ENCODE data around the gene MAPRE2.
A peak's percentile ranks its signal among the peaks of the same experiment; 100 is the strongest.

Gene MAPRE2

DNA sequence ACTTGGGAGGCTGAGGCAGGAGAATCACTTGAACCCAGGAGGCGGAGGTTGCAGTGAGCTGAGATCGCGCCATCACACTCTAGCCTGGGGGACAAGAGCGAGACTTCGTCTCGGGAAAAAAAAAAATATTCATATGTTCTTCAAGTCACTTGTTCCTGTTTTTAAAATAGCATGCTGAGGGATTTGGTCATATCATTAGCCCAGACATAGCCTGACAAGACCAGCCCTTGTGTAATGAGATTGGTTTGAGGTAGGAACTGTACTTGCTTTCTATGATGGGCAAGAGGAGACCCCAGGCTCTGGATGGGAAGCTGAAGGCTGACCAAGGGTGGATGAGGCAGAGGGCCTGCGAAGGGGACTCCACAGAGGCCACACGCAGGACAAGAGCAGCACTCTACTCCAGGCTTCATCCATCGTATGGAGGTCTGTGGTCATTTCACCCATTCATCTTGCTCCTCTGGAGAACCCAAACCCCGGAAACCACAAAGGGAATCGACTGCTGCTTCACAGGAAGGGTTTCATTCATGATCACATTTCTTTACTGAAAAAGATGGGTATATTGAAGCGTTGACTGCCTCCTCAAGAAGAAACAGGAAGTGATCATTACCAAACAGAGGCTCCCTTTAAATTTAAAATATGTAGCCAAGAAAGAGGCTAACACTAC is 112.5 kb downstream of the MAPRE2 start:
- TF ChIP-seq CTCF (IDR thresholded peaks at IDR 0.05; ENCODE audit: low read depth, low read length, poor library complexity, severe bottlenecking) (no peak), EZH2phosphoT487 (IDR thresholded peaks at IDR 0.05; ENCODE audit: borderline replicate concordance, low read length) (no peak)
- Histone ChIP-seq H3K36me3 (ENCODE audit: control insufficient read depth, low read length) (peaks cover 3% of the 10 kb centered on the region; the same call in 1 of the 2 replicates), H4K20me1 (ENCODE audit: control insufficient read depth, insufficient read depth, low read depth, low read length) (no peaks in the 10 kb centered on the region), H3K27ac (ENCODE audit: low read depth, low read length) (peak overlapping the region; percentile 7; the same call in 1 of the 2 replicates), H3K4me2 (ENCODE audit: low read length) (peak overlapping the region; percentile 5), H3F3A (ENCODE audit: control insufficient read depth, insufficient read depth) (peaks cover 3% of the 10 kb centered on the region; the same call in 1 of the 2 replicates), H3K4me1 (ENCODE audit: control insufficient read depth, low read length) (peaks cover 42% of the 10 kb centered on the region), H3K4me3 (ENCODE audit: low read length) (no peak overlapping the region), H3K9me3 (ENCODE audit: control insufficient read depth, insufficient read depth, low read length) (no peaks in the 10 kb centered on the region), H3K79me2 (ENCODE audit: control insufficient read depth, low read length) (peaks cover under 1% of the 10 kb centered on the region; the same call in 1 of the 2 replicates), H3K27me3 (ENCODE audit: control insufficient read depth, low read length) (no peaks in the 10 kb centered on the region), H3K9me2 (replicated peaks; ENCODE audit: control insufficient read depth, low read length) (no peaks in the 10 kb centered on the region)

- no peaks in the 10 kb centered on the region for H4K20me1 ChIP-seq (ENCODE audit: control insufficient read depth, insufficient read depth, low read depth, low read length)
- no peaks in the 10 kb centered on the region for H3K27me3 ChIP-seq (ENCODE audit: control insufficient read depth, low read length)
- H3F3A ChIP-seq (ENCODE audit: control insufficient read depth, insufficient read depth) = peaks cover 3% of the 10 kb centered on the region; the same call in 1 of the 2 replicates
- peaks cover 61% of the 10 kb centered on the region for H3K4me1 ChIP-seq (ENCODE audit: control insufficient read depth, low read length)
- H3K27ac ChIP-seq (ENCODE audit: low read depth, low read length) = no peak overlapping the region
- no peaks in the 10 kb centered on the region for H3K79me2 ChIP-seq (ENCODE audit: control insufficient read depth, low read length)
- no peak overlapping the region for H3K4me2 ChIP-seq (ENCODE audit: low read length)
- no peaks in the 10 kb centered on the region for H3K9me3 ChIP-seq (ENCODE audit: control insufficient read depth, insufficient read depth, low read length)
- H3K4me3 ChIP-seq (ENCODE audit: low read length) = no peak overlapping the region
- no peaks in the 10 kb centered on the region for H3K9me2 ChIP-seq (replicated peaks; ENCODE audit: control insufficient read depth, low read length)
- H3K36me3 ChIP-seq (ENCODE audit: control insufficient read depth, low read length) = peaks cover 3% of the 10 kb centered on the region; the same call in 1 of the 2 replicates
- TF ChIP-seq CTCF (IDR thresholded peaks at IDR 0.05; ENCODE audit: low read depth, low read length, poor library complexity, severe bottlenecking) = no peak
- no peak for TF ChIP-seq EZH2phosphoT487 (IDR thresholded peaks at IDR 0.05; ENCODE audit: borderline replicate concordance, low read length)
These were observed 114.3 kb downstream of the MAPRE2 start for GRCh38 chr18:35155398-35156117.

DNA sequence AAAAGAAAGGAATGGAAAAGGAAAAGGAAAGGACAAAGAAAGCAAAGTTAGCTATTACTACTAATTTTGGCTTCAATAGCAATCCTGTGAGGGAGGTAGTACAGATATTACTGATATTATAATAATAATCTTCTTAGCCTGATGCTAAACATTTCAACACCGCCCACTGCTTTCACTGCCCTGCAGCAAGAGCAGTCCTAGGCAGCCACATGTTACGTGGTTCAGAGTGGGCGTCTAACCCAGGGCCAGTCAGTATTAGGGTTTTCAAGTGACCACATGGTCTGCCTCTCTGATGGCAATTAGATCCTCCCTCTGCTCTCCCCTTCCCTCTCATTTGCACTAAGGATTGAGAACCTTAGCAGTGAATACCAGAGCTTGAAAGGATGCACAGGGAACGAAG is 116.0 kb downstream of the MAPRE2 start:
- Histone ChIP-seq H3K36me3 (ENCODE audit: control insufficient read depth, low read length) (peaks cover 6% of the 10 kb centered on the region; the same call in 1 of the 2 replicates), H4K20me1 (ENCODE audit: control insufficient read depth, insufficient read depth, low read depth, low read length) (no peaks in the 10 kb centered on the region), H3K9me3 (ENCODE audit: control insufficient read depth, insufficient read depth, low read length) (no peaks in the 10 kb centered on the region), H3F3A (ENCODE audit: control insufficient read depth, insufficient read depth) (peaks cover 3% of the 10 kb centered on the region; the same call in 1 of the 2 replicates), H3K4me3 (ENCODE audit: low read length) (no peak overlapping the region), H3K4me2 (ENCODE audit: low read length) (no peak overlapping the region), H3K27ac (ENCODE audit: low read depth, low read length) (no peak overlapping the region), H3K79me2 (ENCODE audit: control insufficient read depth, low read length) (no peaks in the 10 kb centered on the region), H3K9me2 (replicated peaks; ENCODE audit: control insufficient read depth, low read length) (no peaks in the 10 kb centered on the region), H3K27me3 (ENCODE audit: control insufficient read depth, low read length) (no peaks in the 10 kb centered on the region), H3K4me1 (ENCODE audit: control insufficient read depth, low read length) (peaks cover 77% of the 10 kb centered on the region)
- no peak for TF ChIP-seq CTCF (IDR thresholded peaks at IDR 0.05; ENCODE audit: low read depth, low read length, poor library complexity, severe bottlenecking)
- no peak for TF ChIP-seq EZH2phosphoT487 (IDR thresholded peaks at IDR 0.05; ENCODE audit: borderline replicate concordance, low read length)
